HUES48 (cell line): Measurements from ENCODE around the gene NPFFR1.
"Not testable (repeated sequence)": the region's sequence is repeated elsewhere in the genome, so short reads cannot be mapped to it uniquely, and the experiment has no call there.

Experiments
- H3K27ac ChIP-seq: one replicate; pipeline ENCODE4 v1.7.0; 2013; ENCODE audit warnings: low read depth, low read length, inconsistent platforms
- H3K27me3 ChIP-seq: 2 replicates; pipeline ENCODE4 v1.6.1; 2013; ENCODE audit warnings: mild to moderate bottlenecking, low read length; ENCODE audit not compliant: control insufficient read depth, insufficient read depth
- H3K36me3 ChIP-seq: 2 replicates; pipeline ENCODE4 v1.6.1; 2013; ENCODE audit warnings: low read length; ENCODE audit not compliant: control insufficient read depth, insufficient read depth
- H3K4me1 ChIP-seq: 2 replicates; pipeline ENCODE4 v1.6.1; 2013; ENCODE audit warnings: mild to moderate bottlenecking, low read length; ENCODE audit not compliant: control insufficient read depth, insufficient read depth
- H3K4me3 ChIP-seq: 2 replicates; pipeline ENCODE4 v1.5.1; 2013; ENCODE audit warnings: mild to moderate bottlenecking, low read depth, low read length
- H3K9ac ChIP-seq: 2 replicates; pipeline ENCODE4 v1.6.1; 2013; ENCODE audit warnings: mild to moderate bottlenecking, low read depth, low read length, moderate library complexity
- H3K9me3 ChIP-seq: 2 replicates; pipeline ENCODE4 v1.6.1; 2013; ENCODE audit warnings: low read length; ENCODE audit not compliant: control insufficient read depth, insufficient read depth

Gene NPFFR1

GRCh38 chr10:70267161-70267933 is 16.5 kb downstream of the NPFFR1 start:
- no peaks in the 10 kb centered on the region; the same call in 1 of the 2 replicates for H3K9me3 ChIP-seq
- no peaks in the 10 kb centered on the region for H3K36me3 ChIP-seq
- no peaks in the 10 kb centered on the region for H3K27me3 ChIP-seq
- H3K4me3 ChIP-seq = no peak overlapping the region
- no peaks in the 10 kb centered on the region for H3K4me1 ChIP-seq
- H3K9ac ChIP-seq = no peak overlapping the region
- no peak overlapping the region for H3K27ac ChIP-seq

- Histone ChIP-seq H3K36me3 (no peaks in the 10 kb centered on the region), H3K27me3 (no peaks in the 10 kb centered on the region), H3K4me1 (no peaks in the 10 kb centered on the region), H3K9ac (no peak overlapping the region), H3K4me3 (no peak overlapping the region), H3K9me3 (no peaks in the 10 kb centered on the region; the same call in 1 of the 2 replicates), H3K27ac (no peak overlapping the region)
Measured at GRCh38 chr10:70266701-70267100, 17.1 kb downstream of the NPFFR1 start.

GRCh38 chr10:70266056-70266455 is 17.7 kb downstream of the NPFFR1 start:
- no peaks in the 10 kb centered on the region for H3K4me1 ChIP-seq
- H3K27me3 ChIP-seq = no peaks in the 10 kb centered on the region
- H3K9me3 ChIP-seq = no peaks in the 10 kb centered on the region; the same call in 1 of the 2 replicates
- H3K9ac ChIP-seq = no peak overlapping the region
- no peak overlapping the region for H3K4me3 ChIP-seq
- H3K27ac ChIP-seq = no peak overlapping the region
- no peaks in the 10 kb centered on the region for H3K36me3 ChIP-seq

GRCh38 chr10:70265032-70265689 is 18.6 kb downstream of the NPFFR1 start:
- Histone ChIP-seq H3K9me3 (no peaks in the 10 kb centered on the region; the same call in 1 of the 2 replicates), H3K4me3 (no peak overlapping the region), H3K27ac (no peak overlapping the region), H3K4me1 (no peaks in the 10 kb centered on the region), H3K27me3 (no peaks in the 10 kb centered on the region), H3K9ac (no peak overlapping the region), H3K36me3 (no peaks in the 10 kb centered on the region)

GRCh38 chr10:70260734-70261133 is 23.1 kb downstream of the NPFFR1 start:
- Histone ChIP-seq H3K4me3 (no peak overlapping the region), H3K36me3 (no peaks in the 10 kb centered on the region), H3K4me1 (no peaks in the 10 kb centered on the region), H3K9me3 (no peaks in the 10 kb centered on the region; the same call in 1 of the 2 replicates), H3K9ac (no peak overlapping the region), H3K27ac (no peak overlapping the region), H3K27me3 (no peaks in the 10 kb centered on the region)

- no peak overlapping the region for H3K27ac ChIP-seq
- H3K4me3 ChIP-seq = no peak overlapping the region
- H3K9ac ChIP-seq = no peak overlapping the region
- H3K4me1 ChIP-seq = no peaks in the 10 kb centered on the region
- no peaks in the 10 kb centered on the region for H3K27me3 ChIP-seq
- no peaks in the 10 kb centered on the region; the same call in 1 of the 2 replicates for H3K9me3 ChIP-seq
- no peaks in the 10 kb centered on the region for H3K36me3 ChIP-seq
Measured at GRCh38 chr10:70260259-70260658, 23.5 kb downstream of the NPFFR1 start.

GRCh38 chr10:70258216-70258615 is 25.6 kb downstream of the NPFFR1 start:
- no peaks in the 10 kb centered on the region for H3K4me1 ChIP-seq
- H3K9ac ChIP-seq = no peak overlapping the region
- no peak overlapping the region for H3K27ac ChIP-seq
- no peaks in the 10 kb centered on the region for H3K27me3 ChIP-seq
- no peak overlapping the region for H3K4me3 ChIP-seq
- H3K36me3 ChIP-seq = no peaks in the 10 kb centered on the region
- H3K9me3 ChIP-seq = no peaks in the 10 kb centered on the region; the same call in 1 of the 2 replicates

- H3K9ac ChIP-seq, H3K9me3 ChIP-seq, H3K36me3 ChIP-seq, H3K27ac ChIP-seq, H3K4me1 ChIP-seq, H3K27me3 ChIP-seq, H3K4me3 ChIP-seq: not testable (repeated sequence)
Measured at GRCh38 chr10:70257816-70258215, 26.0 kb downstream of the NPFFR1 start.

- Histone ChIP-seq H3K9ac (no peak overlapping the region), H3K9me3 (no peaks in the 10 kb centered on the region), H3K4me3 (no peak overlapping the region), H3K4me1 (no peaks in the 10 kb centered on the region), H3K36me3 (no peaks in the 10 kb centered on the region), H3K27ac (no peak overlapping the region), H3K27me3 (no peaks in the 10 kb centered on the region)
Measured at GRCh38 chr10:70256463-70256862, 27.3 kb downstream of the NPFFR1 start.

- no peaks in the 10 kb centered on the region for H3K36me3 ChIP-seq
- no peak overlapping the region for H3K9ac ChIP-seq
- no peaks in the 10 kb centered on the region for H3K4me1 ChIP-seq
- no peak overlapping the region for H3K4me3 ChIP-seq
- no peak overlapping the region for H3K27ac ChIP-seq
- no peaks in the 10 kb centered on the region for H3K9me3 ChIP-seq
- H3K27me3 ChIP-seq = no peaks in the 10 kb centered on the region
Measured at GRCh38 chr10:70255329-70256299, 28.2 kb downstream of the NPFFR1 start.
